Left renal pelvis (tissue), 4 donors: Measurements from ENCODE around the gene MYO5A. TPM values are rescaled to one million over a fixed set of nuclear protein-coding genes. Genes with fewer than 3 reads are reported as not detected.

ENCODE experiments used
- DNase-seq, 4 donors: peaks; one replicate each; pipeline ENCODE4 v3.0.0-alpha.2; 2013; ENCODE audit warnings: low read depth in 4 of 4, low spot score in 3 of 4
- polyA plus RNA-seq, 4 donors: library from polyadenylated mRNA; unstranded; fragments of 120-200 nt; gene quantifications; one replicate each; pipeline ENCODE4 v1.2.1, GENCODE V29; 2013; ENCODE audit not compliant: insufficient read length in 4 of 4

MYO5A gene
- polyA plus RNA-seq, 4 donors, result 7.2 to 10.4 (median 8.0) TPM

DNA sequence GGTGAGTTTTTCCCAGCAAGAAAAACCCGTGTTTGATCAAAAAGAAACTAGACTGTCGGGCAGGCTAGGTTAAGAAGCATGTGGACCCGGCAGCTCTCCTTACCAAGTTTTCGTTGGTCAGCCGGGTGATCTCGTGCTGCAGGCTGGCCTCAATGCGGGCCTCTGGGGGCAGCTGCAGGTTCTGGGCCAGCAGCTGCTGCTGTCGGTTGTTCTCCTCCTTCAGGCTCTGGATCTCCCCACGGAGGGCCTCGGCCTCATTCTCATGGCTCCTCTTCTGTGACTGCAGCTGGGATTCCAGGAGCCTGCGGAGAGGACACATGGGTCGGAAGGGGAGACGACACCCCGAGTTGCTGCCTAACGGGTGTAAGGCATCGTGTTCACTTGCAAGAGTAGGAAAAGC lies 188.6 kb downstream of the MYO5A start:
- DNase-seq, result no peak

DNA sequence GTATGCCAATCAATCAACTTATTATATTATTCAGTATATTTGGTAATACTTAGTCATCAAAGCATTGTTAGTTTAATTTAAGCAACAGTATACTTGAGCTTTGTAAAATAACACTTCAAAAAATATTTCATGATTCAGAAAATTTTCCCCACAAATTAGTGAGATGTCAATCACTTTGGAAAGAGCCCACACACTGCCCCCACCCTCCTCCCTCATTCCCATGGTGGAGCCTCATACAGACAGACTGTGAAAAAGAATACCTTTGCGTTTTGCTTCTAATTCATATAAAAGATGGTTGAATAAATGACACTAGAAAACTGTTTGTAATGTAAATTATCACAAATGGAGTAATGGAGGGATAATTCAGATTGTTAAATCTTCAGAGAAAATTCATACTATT lies 189.8 kb downstream of the MYO5A start:
- no peak for DNase-seq

DNA sequence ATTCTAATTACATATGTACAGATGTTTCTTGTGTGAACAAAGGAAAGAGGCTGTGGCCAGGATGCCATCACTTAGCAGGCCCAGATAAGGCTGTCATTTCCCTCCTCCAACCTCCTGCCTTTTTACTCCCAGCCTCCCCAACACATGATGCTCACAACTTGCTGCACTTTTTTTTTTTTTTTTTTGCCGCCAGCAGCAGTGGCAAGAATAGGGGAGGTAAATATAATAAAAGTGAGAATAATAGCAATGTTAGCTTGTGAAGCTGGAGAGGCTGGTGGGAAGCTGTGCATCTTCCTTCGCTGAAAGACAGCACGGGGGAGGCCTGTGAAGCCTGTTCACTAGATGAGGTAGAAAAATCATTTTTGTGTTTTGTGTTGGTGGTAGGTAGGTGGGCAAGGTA lies 190.6 kb downstream of the MYO5A start:
- no peak for DNase-seq

DNA sequence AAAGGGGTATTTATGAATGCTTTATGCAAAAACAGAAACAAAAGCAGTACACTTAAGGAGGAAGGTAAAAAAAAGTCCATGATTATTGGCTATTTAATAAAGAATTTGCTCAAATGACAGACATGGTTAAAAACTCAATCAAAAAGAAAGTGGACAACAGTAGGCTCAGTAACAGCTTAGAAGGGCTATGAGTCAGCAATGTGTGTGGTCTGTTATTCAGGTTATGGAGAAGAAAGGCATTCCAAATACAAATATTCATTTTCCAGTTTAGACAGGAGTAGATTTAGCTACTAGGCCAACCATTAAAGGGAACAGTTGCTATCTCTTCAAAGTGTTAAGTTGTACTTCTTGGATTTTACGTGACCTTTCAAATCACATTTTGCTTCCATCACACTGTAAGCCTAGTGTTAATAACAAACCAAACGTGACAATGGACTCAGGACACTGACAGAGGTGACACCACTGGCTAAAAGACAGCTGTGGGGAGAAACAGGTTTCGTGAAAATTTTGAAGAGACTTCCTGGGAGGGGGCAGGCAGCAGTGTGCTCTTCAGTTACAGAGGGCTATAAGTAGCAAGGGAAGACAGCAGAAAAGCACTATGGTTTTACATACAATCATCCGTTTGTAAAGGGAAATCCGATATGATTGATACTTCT lies 191.4 kb downstream of the MYO5A start:
- DNase-seq, result no peak

DNA sequence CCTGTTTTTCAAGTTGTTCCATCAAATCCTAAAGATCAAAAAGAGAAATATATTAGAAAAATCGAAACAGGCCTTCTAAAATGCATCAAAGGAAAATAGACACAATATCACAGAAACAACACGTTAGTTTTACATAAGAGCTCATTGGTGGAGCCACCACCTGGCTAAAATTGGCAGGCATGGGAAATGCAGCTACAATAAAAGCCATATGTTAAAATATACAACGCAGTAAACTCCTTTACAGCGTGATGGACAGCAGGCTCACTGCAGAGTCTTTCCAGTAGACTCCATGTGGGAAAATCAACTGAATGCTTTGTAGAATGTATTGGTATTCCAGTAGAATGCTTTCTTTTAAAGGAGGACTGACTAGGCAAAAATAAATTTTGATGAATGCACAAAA lies 192.2 kb downstream of the MYO5A start:
- DNase-seq, result no peak

DNA sequence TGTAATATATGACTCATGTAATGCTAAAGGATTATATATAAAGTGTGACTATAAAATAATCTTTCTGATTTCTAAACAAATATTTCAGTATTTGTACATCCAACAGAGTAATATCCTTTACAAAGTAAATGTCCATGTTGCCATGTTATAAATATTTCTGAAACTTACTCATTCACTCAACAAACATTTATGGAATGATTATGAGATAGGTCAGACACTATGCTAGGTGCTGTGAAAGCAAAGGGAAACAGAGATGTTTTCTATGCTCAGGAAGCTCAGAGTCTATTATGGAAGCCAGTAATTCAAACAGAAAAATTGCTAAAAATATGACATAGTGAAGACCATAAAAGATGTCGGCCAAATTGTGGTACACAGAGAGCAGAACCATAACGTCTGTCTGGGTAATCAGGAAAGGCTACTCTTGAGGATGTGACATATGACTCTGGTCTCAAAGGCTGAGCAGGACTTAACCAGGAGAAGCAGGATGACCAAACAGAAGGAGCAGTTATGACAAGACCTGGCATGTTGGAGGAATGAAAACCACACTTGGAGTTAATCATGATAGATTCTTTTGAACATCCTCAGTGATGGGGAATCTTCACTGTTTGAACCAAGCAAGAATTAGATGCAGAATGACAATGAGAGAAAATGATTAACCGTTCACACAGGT lies 194.1 kb downstream of the MYO5A start:
- DNase-seq, result no peak

DNA sequence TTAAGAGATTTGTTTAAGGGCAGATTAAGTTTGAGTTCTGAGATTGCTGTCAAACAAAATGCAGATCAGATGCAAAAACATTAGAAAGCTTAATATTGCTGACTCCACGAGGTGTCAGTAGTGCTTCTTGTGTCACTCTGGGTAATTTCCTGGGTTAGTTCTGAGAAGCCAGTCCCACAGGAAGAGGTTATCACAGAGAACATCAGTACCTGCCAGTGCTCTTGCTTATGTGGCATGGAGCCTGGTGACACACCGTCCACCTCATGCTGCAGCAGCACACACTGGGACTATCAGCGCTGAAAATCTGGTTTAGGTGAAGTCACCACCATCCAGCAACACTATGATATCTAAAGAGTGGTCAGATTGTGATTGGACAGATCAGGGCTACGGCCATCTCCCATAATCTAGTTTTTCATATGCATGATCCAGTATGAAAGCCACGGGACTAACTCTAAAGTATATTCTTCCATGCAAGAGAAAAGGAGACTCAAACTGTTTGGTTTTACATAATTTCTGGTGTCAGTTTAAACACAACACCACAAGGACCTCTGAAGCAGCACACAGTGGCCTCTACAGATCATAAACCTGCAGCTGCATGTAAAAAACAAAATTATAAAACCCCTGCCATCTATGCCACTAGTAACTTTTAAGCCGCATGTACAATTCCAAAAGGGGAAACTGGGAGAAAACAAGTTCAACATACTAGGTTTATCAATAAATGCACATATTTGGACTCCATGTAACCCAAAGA lies 197.0 kb downstream of the MYO5A start:
- DNase-seq, result no peak

DNA sequence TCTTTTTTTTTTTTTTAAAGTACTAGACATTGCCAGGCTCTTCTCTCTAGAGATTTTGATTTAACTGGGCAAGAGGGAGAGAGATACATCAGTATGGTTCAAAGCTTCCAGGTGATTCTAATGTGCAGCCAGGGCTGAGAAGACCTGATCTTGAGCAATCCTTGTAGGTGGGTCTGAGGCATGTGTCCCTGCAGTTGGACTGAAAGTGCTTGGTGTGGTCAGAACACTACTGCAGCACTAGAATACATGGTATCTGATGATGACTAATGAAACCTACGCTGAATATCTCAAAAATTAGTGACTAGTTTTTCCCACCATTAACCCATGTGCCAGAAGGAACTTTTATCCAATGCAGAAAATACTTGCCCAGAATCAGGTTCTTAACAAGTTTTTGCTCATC lies 198.7 kb downstream of the MYO5A start:
- DNase-seq, result no peak

DNA sequence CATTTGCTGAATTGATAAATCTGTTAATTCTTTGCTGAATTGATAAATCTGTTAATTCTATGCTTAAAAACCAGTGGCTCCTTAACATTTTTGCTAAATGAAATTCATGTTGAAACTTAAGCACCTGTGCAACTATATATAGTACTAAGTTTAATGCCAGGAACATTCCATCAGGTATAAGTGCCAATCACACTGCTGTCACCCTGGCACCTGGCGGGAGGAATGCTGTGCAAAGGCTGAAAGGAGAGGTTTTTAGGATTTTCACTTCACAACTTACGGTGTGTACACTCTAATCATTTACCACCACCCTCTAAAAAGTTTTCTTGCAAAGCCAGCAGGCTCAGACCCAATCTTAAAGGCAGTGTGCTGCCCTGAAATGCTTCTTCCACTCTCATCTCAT lies 199.5 kb downstream of the MYO5A start:
- no peak for DNase-seq

DNA sequence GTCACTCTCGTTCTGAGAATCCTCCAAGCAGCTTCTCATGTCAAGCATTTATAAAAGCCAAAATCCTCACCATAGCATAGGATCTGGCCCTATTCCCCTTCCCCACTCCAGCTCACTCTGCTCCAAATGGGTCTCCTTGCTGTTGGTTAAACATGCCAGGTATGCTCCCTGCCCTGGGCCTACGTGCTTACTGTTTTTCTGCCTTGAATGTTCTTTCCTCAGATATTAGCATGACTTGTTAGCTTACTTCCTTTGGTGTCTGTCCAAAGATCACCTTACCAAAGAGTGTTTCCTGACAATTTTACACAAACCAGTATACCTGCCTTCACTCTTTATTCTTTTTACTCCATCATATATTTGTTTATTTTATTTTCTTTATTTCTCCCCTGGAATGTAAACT lies 200.0 kb downstream of the MYO5A start:
- no peak for DNase-seq

DNA sequence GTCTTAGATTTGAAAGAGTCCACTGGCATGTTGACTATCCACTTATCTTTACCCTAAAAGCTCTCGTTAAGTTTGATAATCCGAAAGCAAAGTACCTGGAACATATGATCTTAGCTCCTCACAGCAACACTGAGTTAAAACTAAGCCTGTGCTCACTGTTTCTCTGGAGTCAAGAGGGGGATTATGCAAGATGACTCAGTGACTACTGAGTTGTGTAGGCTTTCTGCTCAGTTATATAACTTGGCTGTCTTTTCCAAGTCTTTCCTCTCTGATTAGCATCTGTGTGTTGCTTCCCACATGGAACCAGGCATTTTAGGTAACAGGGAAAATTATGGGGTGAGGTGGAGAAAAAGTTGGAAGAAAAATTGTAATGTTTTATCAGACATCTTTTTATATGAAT lies 201.9 kb downstream of the MYO5A start:
- DNase-seq, result no peak

DNA sequence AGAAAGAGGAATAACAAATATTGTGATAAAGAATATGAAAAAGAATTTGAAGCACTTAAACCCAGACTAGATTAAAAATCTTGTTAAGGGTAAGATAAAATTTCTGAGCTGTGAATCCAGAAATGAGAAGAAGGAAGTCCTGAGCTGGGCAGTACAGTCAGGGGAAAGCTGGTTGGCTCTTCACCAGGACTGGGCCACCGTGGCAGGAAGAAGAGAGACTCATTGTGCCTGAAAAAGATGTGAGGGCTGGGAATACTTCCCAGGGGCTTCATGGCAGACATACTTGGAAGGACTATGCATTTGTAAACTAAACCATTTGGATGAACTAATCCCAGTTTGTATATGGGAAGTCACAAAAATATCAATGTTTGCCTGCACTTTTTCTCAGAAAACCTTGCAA lies 204.6 kb downstream of the MYO5A start:
- no peak for DNase-seq

DNA sequence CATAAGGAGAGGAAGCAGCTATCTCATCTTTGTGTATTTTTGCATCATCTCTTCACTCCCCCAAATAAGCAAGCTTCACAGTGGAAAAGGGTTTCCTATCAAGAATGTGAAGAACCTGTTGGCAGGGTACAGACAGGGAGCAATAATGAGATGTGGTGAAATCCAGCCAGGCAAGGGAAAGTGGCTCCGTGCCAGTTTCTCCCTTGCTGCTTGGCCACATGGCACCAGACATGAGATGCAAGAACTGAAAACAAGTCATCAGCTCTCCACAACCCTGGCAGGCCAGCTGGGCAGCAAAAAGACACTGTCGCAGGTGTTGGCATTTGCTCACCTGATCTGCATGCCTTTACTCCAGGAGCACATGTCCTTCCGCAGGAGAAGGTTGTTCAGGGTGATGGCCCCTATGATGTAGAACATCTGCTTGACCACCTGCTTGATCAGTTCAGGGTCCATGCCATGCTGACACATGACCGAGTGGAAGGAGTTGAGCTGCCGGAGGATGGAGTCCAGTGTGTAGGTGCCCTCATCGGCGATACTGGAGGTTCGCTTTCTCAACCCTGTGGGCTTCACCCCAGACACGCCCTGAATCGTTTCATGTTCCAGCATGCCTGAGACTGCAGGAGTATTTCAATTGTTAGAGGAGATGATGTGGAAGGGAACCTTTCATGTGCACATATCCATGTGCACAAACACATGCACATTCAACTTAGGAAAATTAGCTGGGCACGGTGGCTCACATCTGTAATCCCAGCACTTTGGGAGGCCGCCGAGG lies 209.8 kb downstream of the MYO5A start:
- no peak for DNase-seq

DNA sequence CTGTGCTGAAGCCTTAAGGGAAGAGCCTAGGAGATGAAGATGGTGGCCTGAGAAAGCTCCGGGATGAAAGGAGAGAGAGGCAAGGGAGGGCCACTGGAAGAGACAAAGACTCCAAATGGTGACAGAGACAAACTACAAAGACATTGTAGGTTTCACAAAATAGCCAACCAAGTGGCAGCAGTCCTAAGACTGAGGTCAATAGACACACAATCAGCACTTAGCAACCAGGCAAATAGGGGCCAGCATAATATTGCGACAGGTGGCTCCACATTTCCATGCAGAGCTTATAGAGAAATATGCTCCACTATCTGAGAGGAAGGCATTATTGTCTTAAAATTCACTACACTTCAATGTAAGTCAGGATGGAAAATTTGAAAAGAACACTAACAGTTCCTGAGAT lies 211.0 kb downstream of the MYO5A start:
- DNase-seq, result no peak

DNA sequence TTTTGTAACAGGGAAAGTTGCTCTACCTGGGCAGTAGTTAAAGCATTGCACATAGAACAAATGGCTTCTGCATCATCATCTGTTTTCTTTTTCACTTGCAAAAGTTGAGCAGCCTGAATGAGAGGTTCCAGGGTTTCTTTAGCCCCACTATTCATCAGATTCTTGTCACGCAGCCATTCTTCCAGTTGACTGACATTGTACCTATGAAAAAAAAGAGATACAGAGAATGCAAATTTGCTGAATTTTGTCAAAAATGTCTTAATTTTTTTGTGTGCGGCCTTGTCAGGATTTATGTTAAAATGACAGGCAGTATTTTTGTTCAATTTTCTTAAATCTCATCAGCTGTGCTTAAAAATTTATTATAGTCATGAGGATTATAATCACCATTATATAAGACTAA lies 211.7 kb downstream of the MYO5A start:
- no peak for DNase-seq

DNA sequence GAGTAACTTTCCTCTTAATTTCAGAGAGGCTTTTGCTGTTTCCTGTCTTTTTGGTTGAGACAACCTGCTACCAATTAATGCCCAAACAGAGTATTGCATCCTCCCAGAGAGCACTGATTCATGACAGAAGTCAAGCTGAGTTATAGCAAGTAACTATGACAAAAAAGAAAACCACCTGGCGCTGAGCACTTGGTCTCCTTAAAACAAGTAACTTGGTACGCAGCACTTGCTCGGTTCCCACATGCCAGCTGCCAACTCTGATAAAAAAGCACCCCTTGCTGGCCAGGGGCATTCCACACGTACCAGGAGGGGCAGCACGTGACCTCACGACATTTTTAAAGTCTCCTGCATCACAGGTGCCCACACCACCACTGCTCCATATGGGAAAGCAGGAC lies 219.5 kb downstream of the MYO5A start:
- no peak for DNase-seq

DNA sequence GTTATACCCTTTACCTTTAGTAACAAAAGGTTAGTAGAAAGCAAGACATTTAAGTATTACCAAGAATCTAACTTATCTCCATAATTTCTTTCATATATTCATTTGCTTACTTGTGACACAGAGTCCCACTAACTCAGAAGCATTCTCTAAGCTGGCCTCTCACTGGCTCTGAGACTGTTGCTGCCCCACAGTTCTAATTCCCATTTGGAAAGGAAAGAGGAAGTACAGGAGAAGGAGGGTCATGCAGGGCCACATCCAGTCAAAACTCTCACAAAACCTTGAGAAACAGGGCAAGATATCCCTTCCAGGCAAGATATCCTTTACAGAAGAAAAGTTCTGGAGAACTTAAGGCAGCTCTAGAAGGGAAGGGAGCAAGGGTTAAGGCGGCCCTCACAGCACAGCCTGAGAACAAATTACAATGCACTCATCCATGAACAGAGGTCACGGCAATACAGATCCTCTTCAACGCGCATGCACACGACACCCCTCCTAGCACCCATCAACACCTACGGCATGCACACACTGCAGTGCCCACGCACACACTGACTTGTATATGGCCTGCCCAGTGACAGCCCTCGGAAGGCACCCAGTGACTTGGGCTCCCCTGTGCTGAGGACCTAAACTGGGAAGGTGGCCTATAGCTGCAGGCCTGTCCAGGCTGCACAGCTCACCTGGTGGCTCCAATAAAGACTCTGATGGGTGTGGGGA lies 220.1 kb downstream of the MYO5A start:
- DNase-seq, result no peak

DNA sequence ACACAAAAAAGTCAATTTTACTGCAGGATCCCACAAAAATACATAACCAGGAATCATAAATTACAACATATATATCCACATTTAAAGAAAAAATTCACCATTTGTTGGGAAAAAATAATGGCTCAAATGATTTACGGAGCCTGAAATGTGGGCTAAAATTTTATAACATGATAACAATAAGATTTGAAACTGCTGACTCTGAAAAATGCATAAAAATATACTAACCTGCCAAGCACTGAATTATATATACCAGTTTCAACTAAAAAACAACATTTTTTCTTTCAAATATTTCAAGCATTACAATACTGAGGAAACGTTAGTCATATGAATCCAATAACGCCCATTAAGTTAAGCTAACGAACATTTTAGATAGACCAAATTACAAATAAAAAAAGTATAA lies 220.8 kb downstream of the MYO5A start:
- no peak for DNase-seq

DNA sequence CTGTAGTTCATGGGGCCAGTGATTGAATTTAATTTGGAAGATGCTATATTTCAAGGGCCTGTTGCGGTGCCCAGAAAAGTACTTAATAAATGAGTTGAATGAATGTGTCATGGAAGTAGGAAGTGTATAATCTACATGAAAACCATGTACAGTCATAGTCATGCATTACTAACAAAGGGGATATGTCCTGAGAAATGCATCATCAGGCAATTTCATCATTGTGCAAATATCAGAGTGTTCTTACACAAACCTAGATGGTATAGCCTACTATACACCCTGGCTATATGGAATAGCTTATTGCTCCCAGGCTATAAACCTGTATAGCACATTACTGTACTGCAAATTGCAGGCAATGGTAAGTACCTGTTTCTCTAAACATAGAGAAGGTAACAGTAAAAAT lies 222.4 kb downstream of the MYO5A start:
- no peak for DNase-seq

DNA sequence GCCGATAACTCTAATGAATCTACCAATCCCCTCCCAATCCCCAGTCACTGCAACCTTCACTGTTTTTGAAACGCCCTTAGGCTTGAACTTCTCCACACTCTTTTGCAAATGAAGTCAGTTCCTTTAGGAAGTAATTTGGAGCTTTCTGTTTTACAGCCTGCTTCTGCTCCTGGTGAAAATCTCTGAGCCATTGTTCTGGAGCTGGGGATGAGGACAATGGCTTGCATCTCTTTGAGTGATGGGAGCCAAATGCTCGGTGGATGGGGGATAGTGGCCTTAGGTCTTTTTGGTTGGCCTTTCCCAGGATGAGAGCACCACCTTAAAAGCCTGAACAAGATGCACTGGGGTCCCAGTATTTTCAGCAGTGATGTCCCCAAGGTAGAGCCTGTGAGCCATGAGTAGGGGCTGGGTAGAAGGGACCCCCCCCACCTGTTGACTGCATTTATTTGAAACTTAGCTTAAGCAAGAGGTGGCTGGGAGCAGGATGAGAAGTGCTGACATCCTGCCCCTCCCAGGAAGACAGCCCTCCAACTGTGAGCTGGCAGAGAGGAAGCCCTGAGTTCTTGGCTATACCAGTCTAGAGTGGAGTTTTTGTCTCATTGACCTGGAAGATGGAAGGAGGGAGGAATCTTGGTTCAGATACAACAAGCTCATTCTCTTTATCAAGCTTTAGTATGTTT lies 225.4 kb downstream of the MYO5A start:
- DNase-seq, result no peak
